NCI-H2171 (cell line): Measurements from ENCODE around the gene CPNE6.

Source experiments
- DNase-seq: peaks from one replicate; lab custom pipeline; 2025; lab: John Stamatoyannopoulos, UW

The CPNE6 gene

DNA sequence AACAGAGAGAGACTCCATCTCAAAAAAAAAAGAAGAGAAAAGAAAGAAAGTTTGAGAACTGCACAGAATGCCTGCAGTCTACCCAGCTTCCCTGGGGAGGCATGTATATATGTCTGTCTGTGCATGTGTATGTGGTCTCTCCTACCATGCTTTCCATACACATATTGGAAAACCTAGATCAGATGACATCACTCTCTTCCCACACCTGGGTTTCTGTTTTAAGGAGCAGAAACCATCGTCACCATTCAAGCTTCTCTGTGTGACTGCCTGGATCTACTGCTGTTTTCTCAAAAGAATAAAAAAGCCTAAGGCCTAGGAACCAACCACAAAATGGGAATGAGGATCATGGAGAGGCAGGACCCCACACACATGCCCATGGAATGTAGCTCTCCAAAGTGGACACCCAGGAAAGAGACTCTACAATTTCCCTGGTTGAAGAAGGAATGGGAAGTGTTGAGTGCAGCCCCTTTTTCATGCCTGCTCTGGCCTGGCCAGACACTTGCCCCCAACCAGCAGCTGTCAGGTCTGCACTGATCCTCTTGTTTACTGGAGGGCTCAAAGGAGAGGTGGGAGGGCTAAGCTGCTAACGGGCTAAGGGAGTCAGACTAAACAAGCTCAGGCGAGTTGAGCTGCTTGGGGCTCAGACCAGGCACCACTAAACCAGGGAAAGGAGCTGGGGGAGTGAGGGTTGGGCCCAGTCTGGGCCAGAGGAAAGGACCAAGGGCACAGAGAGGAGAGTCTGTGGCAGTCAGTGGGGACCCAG is 15.0 kb downstream of the CPNE6 start:
- DNase-seq: no peak

DNA sequence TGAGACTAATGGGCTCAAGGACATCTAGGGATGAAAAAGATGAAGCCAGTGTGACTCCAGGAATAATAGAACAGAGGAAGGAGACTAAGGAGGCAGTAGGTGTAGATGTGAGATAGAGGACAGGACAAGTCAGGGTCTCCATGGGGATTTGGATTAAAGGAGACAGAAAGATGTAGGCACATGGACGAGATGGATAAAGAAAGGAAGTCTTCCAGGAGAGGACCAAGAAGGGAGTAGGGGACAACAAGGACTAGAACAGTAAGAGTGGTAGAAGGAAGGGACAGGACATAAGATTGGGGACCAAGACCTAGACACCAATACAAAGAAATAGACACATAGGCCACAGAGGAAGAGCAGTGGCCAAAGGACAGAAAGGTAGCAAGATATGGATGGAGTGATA is 15.6 kb downstream of the CPNE6 start:
- DNase-seq: no peak

DNA sequence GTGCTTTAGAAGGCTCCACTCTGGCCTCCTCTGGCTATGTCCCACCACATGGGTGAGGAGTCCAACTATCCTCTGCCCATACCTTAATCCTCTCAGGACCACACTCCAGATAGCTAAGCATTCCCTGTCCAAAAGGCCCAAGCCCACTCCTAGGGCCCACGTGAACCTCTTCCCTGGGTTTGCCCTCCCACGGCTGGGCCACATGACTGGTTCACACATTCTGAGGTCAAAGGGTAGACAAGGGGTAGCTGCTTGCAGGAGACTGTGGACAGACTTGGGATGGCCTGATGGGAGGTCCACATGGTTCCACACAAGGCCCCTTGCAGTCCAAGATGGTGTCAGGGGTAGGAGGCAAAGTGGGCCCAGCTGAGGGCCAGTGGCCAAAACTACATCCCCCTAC is 16.7 kb downstream of the CPNE6 start:
- no peak for DNase-seq

DNA sequence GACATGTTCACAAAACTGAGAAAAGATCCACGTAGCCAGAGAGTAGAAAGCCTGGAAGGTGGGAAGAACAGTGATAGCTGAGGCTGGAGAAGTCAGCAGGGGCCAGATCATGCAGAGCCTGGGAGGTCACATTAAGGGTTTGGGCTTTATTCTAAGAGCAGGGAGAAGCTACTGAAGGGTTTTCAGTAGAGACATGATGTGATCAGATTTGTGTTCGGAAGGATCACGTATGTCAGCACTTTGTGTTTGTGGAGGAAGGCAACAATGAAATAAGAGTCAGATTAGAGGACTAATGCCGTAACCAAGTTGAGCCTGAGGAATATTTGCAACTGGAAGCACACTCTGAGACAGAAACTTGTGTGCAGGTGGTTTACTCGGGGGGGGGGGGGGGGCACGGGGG is 18.5 kb downstream of the CPNE6 start:
- no peak for DNase-seq

DNA sequence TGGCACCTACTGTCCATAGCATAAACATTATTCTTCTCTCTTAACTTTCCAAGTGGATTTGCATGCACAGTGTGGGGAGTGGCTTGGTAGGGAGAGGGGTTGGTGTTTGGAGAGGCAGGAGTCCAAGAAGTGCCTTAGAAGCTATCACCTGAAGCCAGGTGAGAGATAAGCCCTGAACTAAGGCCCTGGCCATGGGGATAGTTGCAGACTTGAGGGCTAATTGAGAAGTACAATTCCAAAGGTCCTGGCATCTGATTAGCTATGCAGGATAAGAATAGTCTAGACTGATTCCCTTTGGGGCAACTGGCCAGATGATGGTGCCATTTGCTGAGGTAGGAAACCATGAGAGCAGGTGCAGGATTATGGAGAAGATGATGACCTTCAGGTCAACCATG is 20.7 kb downstream of the CPNE6 start:
- DNase-seq: no peak

DNA sequence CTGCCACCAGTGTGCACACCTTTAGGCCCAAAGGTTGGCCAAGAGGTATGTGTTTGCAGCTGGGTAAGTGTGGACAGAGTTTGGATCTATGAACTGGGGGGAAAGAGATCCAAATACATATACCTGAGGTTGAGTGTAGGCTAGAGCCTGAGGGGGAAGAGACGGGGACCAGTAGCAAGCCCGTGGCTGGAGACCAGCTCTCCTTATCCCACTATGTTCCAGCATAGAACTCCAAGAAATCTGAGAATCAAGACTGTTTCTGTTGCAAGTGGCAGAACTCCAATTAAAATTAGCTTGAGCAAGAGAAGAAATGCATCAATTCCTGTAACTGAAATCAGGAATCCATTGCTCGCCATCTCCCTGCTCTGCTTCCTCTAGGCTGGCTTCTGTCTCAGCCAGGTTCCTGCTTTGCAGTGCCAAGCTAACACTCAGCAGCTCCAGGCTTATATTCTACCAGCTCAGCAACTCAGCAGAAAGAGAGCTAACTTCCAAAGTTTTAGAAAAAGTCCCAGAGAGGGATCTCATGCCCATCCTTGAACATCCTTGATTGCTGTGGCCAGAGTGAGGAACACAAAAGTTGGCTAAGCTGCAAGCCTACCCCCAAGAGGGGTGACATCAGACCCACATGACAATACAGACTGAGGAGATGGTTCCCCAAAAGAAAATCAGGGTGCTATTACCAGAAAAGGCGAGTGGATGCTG is 21.3 kb downstream of the CPNE6 start:
- no peak for DNase-seq

DNA sequence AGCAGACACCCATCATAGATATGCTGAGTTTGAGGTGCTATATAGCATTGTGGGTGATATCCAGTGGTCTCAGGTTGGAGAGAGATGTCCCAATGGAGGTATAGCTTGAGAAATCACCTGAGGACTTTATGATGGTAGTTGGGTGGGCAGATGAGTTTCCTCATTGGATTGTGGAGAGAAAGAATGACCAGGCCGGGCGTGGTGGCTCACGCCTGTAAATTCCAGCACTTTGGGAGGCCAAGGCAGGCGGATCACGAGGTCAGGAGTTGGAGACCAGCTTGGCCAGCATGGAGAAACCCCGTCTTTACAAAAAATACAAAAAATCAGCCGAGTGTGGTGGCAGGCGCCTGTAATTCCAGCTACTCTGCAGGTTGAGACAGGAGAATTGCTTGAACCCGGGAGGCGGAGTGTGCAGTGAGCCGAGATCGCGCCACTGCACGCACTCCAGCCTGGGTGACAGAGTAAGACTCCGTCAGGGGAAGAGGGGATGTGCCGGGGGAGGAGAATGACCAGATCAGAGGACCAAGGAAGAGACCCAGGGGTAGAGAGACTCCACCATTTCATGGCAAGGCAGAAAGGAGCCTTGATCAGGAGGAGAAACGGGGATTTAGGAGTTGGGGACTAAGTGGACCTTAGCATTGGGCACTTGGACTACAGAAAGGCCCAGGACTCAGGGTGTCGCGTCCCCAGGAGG is 22.0 kb downstream of the CPNE6 start:
- no peak for DNase-seq

DNA sequence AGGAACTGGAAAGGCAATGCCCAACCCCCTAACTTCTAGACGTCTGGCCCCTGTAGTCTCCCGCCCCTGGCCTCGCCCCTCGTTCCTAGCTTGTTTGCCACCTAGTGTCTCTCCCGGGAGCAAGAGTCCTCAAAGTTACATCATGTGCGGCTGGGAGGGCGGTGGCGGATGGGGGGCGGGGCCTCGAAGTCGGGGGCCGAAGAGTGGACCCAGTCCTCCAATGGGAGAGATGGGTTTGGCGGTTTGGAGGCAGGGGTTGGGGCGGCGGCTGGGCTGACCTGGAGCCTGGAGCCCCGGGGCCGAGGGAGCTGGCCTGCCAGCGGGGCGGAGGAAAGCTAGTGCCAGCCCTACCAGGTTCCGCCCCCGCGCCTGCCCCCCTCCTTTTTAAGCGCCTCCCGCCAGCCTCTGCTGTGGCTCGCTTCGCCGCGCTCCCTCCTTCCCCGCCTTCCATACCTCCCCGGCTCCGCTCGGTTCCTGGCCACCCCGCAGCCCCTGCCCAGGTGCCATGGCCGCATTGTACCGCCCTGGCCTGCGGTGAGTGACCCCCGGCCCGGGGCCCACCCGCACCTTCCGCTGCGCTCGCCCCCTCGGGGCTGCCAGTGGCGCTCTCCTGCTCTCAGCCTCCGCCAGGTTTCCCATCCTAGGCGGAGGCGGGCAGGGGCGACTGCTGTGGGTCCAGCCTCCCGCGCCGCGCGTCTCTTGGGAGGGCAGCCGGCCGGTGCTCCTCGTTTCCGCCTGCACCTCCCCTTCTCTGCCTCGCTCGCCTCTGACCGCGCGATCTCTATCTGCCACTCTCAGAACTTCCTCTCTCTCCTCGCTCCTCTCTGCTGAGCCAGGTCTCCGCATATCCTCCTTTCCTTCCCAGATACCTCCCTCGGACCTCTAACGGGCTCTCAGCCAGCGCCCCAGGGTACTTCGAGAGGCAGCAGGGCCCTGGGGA is 22.8 kb downstream of the CPNE6 start, which contains the start of gene PCK2:
Gene PCK2 (plus strand): TSS at position 411 of the 940 bp plus-strand sequence. CDS start 95 bp downstream, at position 506.
- peak; percentile 93 for DNase-seq

DNA sequence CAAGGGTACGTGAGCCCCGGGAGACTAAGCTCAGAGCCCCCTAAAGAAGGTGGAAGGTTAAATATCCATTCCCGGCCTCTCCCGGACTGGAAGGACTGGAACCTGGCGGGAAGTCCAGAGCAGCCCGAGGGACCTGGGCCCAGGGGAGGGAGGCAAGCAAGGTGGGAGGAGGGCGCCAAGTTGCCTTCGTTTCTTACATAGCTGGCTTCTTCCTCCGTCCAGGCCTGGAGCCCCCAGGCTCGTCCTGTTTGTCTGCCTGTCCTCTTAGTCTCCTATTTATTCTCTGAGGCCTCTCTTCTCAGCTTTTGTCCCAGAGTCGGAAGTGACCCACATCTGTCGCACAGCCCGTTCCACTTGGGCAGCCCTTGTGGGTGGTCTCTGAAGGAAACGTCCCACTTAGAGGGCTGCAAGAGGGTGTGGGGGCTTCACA is 23.5 kb downstream of the CPNE6 start:
- no peak for DNase-seq

DNA sequence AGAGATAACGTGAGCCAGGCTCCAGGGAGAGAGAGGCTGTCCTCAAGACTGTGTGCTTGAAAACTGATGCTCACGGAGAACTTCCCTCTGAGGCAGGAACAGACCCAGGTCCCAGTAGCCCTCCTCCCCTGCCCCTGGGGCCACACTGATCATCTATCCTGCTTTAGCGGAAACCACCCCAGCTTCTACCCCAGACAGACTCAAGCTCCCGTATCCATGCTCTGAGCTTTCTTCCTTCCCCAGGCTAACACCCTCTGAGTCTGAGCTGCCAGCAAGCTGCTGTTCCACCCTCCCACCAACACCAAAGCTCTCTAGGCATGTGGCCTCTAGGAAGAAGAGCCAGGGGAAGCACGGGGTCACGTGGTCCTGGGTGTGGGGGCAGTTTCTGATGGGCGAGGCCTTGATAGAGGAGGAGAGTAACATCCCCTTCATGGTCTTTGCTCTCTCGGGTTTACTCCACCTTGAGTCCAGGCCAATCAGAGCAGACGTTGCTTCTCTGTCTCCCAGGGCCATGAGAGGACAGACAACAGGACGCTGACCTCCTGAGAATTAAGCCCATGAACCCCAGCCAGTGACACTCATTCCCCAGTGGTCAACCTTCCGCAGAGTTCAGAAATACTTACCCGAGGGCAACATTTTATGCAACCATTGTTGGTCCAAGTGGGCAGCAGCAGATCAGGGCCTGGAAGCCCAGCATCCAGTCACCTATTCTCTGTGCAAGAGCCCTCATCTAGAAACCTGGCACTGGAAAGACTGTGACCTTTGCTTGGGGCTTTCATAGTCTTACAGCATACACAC is 24.1 kb downstream of the CPNE6 start:
- no peak for DNase-seq

DNA sequence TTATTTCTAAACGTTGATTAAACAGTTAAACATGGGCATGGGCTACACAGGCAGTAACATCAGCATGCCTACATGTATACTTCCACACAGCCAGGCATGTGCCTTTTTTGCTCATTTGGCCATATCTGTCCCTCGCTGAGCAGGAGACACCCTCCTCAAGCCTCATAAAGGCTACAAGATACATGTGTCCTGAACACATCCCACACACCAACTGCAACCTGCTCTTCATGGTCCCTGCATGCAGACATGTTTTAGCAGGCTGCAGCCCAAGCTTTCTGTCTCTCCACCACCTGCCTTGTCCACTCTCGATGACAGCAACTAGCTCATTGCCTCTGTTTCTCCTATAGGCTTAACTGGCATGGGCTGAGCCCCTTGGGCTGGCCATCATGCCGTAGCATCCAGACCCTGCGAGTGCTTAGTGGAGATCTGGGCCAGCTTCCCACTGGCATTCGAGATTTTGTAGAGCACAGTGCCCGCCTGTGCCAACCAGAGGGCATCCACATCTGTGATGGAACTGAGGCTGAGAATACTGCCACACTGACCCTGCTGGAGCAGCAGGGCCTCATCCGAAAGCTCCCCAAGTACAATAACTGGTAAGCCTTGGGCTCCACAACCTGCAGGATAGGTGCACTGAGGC is 25.3 kb downstream of the CPNE6 start:
- no peak for DNase-seq

DNA sequence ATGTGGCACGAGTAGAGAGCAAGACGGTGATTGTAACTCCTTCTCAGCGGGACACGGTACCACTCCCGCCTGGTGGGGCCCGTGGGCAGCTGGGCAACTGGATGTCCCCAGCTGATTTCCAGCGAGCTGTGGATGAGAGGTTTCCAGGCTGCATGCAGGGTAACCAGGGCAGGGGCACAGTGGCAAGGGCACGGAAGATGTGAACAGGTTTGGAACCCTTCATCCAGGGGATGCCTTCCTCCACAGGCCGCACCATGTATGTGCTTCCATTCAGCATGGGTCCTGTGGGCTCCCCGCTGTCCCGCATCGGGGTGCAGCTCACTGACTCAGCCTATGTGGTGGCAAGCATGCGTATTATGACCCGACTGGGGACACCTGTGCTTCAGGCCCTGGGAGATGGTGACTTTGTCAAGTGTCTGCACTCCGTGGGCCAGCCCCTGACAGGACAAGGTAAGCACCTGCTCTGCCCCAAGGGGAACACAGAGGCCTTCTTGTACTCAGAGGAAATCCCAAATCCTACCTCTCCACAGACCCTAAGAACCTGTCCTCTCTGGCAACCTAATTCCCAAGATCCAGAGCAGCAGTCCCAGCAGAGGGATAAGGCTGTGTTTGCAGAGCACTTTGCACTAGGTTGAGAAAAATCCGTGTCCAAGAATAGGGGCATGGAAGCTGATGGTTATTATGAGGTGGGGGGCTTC is 27.0 kb downstream of the CPNE6 start:
- DNase-seq: no peak

DNA sequence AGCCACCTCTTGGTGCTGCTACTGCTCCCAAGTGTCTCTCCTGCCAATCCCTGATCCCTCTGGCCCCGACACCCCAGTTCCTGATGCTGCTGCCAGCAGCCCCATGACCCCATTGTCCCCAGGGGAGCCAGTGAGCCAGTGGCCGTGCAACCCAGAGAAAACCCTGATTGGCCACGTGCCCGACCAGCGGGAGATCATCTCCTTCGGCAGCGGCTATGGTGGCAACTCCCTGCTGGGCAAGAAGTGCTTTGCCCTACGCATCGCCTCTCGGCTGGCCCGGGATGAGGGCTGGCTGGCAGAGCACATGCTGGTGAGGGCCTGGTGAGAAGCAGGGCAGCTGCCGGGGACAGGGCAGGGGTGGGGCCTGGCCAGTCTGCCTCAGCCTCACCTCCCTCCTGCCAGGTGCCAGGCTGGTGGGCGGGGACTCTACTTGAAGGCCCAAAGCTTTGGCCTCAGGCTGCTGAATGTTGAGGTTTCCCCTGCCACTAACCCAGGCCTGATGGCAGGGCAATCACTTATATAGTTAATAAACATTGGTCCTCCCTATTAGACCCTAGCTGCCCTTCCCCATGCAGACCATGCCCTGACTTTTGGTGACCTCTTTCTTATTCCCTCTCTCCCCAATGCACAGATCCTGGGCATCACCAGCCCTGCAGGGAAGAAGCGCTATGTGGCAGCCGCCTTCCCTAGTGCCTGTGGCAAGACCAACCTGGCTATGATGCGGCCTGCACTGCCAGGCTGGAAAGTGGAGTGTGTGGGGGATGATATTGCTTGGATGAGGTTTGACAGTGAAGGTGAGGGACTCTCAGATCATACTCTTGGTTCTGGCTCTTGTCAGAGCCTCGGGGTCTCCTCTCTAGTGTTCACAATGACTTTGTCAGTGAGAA is 27.8 kb downstream of the CPNE6 start:
- DNase-seq: no peak

DNA sequence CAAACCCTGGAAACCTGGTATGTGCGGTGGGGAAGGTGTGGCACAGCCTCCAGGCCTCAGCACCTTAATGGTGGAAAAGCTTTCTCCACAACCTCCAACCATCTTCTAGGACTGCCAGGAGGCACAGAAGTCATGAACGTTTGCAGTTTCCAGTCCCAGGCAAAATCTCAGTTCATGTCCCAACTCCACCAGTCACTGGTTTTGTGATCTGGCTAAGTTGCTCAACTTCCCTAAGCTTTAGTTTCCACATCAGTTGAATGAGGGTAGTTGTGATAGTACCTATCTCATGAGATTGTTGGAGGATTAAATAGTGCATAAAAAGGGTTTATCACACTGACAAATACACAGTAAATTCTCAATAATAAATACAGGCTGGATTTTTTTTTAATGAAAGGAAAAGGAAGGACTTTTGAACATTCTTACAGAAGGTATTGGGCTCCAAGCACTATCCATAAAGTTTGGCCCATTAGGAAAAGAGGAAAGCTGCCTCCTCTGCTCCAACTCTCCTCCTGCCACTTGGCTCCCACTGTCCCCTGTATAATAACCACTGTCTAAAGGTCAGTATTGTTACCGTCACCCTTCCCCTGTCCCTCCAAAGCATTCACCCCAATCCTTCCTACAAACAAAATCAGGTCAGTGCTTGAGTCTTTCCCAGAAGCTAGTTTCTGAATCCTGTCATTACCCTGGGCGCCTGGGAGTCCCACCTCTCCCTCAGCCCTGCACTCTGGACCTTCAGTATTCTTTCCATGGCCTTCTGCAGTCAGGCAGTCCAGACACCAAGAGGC is 29.0 kb downstream of the CPNE6 start:
- DNase-seq: no peak

DNA sequence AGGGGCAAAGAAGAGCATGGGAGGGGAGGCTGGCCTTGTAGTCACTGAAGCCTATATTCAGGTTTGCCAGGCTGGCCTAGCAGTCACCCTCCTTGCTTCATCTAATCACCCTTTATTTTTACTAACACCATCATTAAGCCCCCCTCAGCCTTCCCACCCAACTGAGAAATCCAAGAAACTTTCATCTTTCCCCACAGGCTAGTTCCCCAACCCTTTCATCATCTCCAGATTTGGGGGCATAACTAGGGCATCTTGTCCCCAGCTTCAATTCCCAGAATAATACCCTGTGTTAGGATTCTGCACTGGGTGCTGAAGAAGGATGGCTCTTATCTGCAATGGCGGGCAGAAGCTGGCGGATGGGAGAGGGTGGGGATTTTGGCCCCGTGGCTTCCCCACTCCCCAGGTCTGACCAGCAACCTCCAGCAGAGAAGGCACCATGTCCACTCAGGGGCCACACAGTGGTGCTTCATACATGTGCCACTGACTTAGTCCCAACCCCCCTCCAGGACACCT is 29.7 kb downstream of the CPNE6 start:
- no peak for DNase-seq

DNA sequence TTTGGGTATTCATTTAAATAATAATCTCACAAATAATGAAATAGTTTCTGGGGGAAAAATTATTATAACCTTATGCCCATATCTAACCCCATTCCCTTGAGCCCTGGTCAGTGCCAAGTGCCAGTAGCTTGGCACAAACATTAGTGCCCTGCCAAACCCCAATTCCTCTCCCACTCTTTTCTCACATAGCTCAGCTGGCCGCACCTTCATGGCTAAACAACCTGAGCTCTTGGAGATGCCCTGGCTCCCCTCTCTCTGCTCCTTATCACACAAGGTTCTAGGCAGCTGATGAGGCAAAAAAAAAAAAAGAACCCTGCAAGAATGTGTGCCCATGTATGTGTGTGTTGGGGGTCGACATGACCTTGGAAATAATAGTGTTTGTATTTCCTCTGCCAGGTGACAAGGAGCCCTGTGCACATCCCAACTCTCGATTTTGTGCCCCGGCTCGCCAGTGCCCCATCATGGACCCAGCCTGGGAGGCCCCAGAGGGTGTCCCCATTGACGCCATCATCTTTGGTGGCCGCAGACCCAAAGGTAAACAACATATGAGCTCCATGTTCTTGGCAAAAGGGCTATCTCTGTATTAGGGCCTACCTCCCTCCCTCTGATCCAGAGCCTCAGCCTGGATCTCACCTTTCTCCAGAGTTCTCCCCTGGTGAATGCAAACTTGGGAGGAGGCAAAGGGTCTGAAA is 31.1 kb downstream of the CPNE6 start:
- no peak for DNase-seq

DNA sequence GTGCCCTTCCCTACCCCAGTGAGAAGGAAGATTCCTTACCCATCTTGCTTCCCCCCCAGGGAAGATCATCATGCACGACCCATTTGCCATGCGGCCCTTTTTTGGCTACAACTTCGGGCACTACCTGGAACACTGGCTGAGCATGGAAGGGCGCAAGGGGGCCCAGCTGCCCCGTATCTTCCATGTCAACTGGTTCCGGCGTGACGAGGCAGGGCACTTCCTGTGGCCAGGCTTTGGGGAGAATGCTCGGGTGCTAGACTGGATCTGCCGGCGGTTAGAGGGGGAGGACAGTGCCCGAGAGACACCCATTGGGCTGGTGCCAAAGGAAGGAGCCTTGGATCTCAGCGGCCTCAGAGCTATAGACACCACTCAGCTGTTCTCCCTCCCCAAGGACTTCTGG is 32.1 kb downstream of the CPNE6 start:
- no peak for DNase-seq
